Measurements from ENCODE around the gene ZNF367.

DNA sequence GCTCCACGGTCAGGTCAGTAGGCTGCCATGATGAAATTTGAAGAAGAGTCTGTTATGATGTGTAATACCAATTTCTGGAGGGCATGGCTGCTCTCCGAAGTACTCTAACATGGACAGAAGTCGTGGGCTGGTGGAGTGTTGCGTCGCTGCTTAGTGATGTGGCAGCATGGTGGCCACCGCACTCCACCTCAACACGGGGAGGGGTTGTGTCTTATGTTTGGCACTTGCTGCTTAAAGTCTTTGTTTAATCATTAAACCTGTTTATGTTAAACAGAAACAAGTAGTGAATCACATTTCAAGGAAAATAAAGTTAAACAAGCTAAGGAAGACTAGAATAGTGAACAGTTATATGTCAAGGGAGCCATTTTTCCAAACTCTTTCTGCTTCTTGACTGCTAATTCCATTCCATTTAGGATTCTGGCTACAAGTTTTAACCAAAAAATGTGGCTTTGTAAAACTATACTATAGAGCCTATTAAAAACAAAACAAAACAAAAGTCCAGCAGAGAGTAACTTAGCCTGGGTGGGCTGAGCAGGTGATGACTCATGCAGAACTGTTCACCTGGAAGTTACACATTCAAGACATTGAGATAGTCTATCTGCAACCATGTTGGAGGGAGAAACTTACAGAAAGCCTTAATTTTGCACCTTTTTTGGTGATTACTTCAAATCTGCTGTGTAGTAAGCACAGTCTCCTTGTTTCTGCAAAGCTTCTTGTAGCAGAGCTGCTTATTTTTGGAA lies 41.3 kb upstream of the ZNF367 start:
- TF ChIP-seq RARB (CRISPR knock-in tag; IDR thresholded peaks at IDR 0.05) (no peak), ZFP3 (CRISPR knock-in tag; IDR thresholded peaks at IDR 0.05) (no peak), BACH2 (CRISPR knock-in tag; IDR thresholded peaks at IDR 0.05; ENCODE audit: borderline replicate concordance) (no peak), TOX (CRISPR knock-in tag; IDR thresholded peaks at IDR 0.05; ENCODE audit: borderline replicate concordance) (no peak), ARNTL (CRISPR knock-in tag; IDR thresholded peaks at IDR 0.05; ENCODE audit: borderline replicate concordance, low read depth) (no peak), ZFP30 (CRISPR knock-in tag; IDR thresholded peaks at IDR 0.05) (no peak), SNAI2 (CRISPR knock-in tag; IDR thresholded peaks at IDR 0.05) (no peak), ESRRG (CRISPR knock-in tag; IDR thresholded peaks at IDR 0.05) (no peak), CSDC2 (CRISPR knock-in tag; IDR thresholded peaks at IDR 0.05) (no peak), ZNF8 (CRISPR knock-in tag; IDR thresholded peaks at IDR 0.05) (no peak), TCF4 (CRISPR knock-in tag; IDR thresholded peaks at IDR 0.05; ENCODE audit: borderline replicate concordance) (no peak)
- TF ChIP-seq, protein P1, sequence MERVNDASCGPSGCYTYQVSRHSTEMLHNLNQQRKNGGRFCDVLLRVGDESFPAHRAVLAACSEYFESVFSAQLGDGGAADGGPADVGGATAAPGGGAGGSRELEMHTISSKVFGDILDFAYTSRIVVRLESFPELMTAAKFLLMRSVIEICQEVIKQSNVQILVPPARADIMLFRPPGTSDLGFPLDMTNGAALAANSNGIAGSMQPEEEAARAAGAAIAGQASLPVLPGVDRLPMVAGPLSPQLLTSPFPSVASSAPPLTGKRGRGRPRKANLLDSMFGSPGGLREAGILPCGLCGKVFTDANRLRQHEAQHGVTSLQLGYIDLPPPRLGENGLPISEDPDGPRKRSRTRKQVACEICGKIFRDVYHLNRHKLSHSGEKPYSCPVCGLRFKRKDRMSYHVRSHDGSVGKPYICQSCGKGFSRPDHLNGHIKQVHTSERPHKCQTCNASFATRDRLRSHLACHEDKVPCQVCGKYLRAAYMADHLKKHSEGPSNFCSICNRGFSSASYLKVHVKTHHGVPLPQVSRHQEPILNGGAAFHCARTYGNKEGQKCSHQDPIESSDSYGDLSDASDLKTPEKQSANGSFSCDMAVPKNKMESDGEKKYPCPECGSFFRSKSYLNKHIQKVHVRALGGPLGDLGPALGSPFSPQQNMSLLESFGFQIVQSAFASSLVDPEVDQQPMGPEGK (CRISPR knock-in tag; IDR thresholded peaks at IDR 0.05; ENCODE audit: borderline replicate concordance) = no peak
- TF ChIP-seq, protein P2, sequence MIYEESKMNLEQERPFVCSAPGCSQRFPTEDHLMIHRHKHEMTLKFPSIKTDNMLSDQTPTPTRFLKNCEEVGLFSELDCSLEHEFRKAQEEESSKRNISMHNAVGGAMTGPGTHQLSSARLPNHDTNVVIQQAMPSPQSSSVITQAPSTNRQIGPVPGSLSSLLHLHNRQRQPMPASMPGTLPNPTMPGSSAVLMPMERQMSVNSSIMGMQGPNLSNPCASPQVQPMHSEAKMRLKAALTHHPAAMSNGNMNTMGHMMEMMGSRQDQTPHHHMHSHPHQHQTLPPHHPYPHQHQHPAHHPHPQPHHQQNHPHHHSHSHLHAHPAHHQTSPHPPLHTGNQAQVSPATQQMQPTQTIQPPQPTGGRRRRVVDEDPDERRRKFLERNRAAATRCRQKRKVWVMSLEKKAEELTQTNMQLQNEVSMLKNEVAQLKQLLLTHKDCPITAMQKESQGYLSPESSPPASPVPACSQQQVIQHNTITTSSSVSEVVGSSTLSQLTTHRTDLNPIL (CRISPR knock-in tag; IDR thresholded peaks at IDR 0.05; ENCODE audit: low read depth) = no peak
- TF ChIP-seq, protein P3, sequence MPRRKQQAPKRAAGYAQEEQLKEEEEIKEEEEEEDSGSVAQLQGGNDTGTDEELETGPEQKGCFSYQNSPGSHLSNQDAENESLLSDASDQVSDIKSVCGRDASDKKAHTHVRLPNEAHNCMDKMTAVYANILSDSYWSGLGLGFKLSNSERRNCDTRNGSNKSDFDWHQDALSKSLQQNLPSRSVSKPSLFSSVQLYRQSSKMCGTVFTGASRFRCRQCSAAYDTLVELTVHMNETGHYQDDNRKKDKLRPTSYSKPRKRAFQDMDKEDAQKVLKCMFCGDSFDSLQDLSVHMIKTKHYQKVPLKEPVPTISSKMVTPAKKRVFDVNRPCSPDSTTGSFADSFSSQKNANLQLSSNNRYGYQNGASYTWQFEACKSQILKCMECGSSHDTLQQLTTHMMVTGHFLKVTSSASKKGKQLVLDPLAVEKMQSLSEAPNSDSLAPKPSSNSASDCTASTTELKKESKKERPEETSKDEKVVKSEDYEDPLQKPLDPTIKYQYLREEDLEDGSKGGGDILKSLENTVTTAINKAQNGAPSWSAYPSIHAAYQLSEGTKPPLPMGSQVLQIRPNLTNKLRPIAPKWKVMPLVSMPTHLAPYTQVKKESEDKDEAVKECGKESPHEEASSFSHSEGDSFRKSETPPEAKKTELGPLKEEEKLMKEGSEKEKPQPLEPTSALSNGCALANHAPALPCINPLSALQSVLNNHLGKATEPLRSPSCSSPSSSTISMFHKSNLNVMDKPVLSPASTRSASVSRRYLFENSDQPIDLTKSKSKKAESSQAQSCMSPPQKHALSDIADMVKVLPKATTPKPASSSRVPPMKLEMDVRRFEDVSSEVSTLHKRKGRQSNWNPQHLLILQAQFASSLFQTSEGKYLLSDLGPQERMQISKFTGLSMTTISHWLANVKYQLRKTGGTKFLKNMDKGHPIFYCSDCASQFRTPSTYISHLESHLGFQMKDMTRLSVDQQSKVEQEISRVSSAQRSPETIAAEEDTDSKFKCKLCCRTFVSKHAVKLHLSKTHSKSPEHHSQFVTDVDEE (CRISPR knock-in tag; IDR thresholded peaks at IDR 0.05) = no peak

Measured in SK-N-SH treated with all-trans-retinoic acid at 6 μM for 48 hours (cell line).